ENCODE results near the gene DNA2.

- TF ChIP-seq BHLHE40 (IDR thresholded peaks at IDR 0.05; ENCODE audit: low read depth, low read length) (no peak), CTCF (conservative IDR thresholded peaks at IDR 0.05; ENCODE audit: low read depth, low read length) (no peak), RFX5 (IDR thresholded peaks at IDR 0.05; ENCODE audit: low read depth, low read length) (no peak), POLR2A (IDR thresholded peaks at IDR 0.05; ENCODE audit: low read depth, low read length) (no peak), ELK1 (IDR thresholded peaks at IDR 0.05; ENCODE audit: borderline replicate concordance, low read depth, low read length) (no peak), RAD21 (IDR thresholded peaks at IDR 0.05; ENCODE audit: low read length) (no peak), USF2 (IDR thresholded peaks at IDR 0.05; ENCODE audit: low read depth, low read length) (no peak), MAZ (IDR thresholded peaks at IDR 0.05; ENCODE audit: borderline replicate concordance, low read depth, low read length) (no peak), CEBPB (IDR thresholded peaks at IDR 0.05; ENCODE audit: low read depth, low read length) (no peak), MXI1 (IDR thresholded peaks at IDR 0.05; ENCODE audit: borderline replicate concordance, low read depth, low read length) (no peak), SMC3 (IDR thresholded peaks at IDR 0.05; ENCODE audit: low read depth, low read length) (no peak)
Observed at GRCh38 chr10:68364101-68364886, 107.5 kb downstream of the DNA2 start.

Measured in IMR-90 (cell line).